Breast epithelium (tissue), 4 donors: ENCODE results near the gene EHMT1. TPM values are rescaled to one million over a fixed set of nuclear protein-coding genes. Genes with fewer than 3 reads are reported as not detected.

Experiments used
- DNase-seq, 2 donors: peaks; one replicate each; pipeline ENCODE4 v3.0.0-alpha.2; 2019; ENCODE audit warnings: low spot score in 2 of 2
- H3K27ac ChIP-seq, 2 donors: fragments of 200-600 bp; sonication (generic) in 1 of 2; one replicate each; pipeline ENCODE4 v1.5.1; 2016 to 2019; ENCODE audit warnings: mild to moderate bottlenecking in 1 of 2
- H3K27me3 ChIP-seq, 2 donors: fragments of 200-600 bp; sonication (generic) in 1 of 2; one replicate each; pipeline versions ENCODE4 v1.5.1 to v1.6.0; 2017 to 2019; ENCODE audit warnings: control low read depth in 1 of 2, mild to moderate bottlenecking in 1 of 2
- H3K36me3 ChIP-seq: fragments of 200-600 bp; one replicate; pipeline ENCODE4 v1.5.1; 2019
- H3K4me1 ChIP-seq, 2 donors: fragments of 200-600 bp; sonication (generic); one replicate each; pipeline ENCODE4 v1.5.1; 2016 to 2019; ENCODE audit warnings: control low read depth in 1 of 2
- H3K4me3 ChIP-seq, 3 donors: fragments of 200-600 bp; sonication (generic); 1 replicate in 2 of 3; 2 replicates in 1 of 3; pipeline ENCODE4 v1.5.1; 2016 to 2019; ENCODE audit warnings: mild to moderate bottlenecking in 3 of 3, moderate library complexity in 2 of 3
- H3K9me3 ChIP-seq, 2 donors: fragments of 200-600 bp; sonication (generic) in 1 of 2; one replicate each; pipeline ENCODE4 v1.5.1; 2016 to 2019; ENCODE audit warnings: control low read depth in 1 of 2
- POLR2A ChIP-seq: fragments of 450-650 bp; IDR thresholded peaks from one replicate; pipeline ENCODE4 v1.6.1; 2016; ENCODE audit warnings: antibody characterized with exemption, mild to moderate bottlenecking, moderate library complexity
- POLR2AphosphoS5 ChIP-seq, 3 donors: sonication (generic); formaldehyde crosslinking; IDR thresholded peaks; one replicate each; pipeline ENCODE4 v1.6.1; 2017; ENCODE audit warnings: antibody characterized with exemption in 3 of 3
- intact Hi-C: fragments of 100-400 bp; cut with DNase I; formaldehyde crosslinking; loops from one replicate; pipeline ENCODE4 v1.15.1; 2023; ENCODE audit warnings: low total_unique reads
- total RNA-seq, 3 donors: library from RNA; depleted of rRNA; stranded (reverse); fragments of >200 nt; gene quantifications; one replicate each; pipeline ENCODE4 v1.1.0, GENCODE V29; 2016
- TF ChIP-seq, protein P1 (sequence below), 3 donors: fragments of 450-650 bp; IDR thresholded peaks; one replicate each; pipeline ENCODE4 v1.5.1; 2016 to 2017; ENCODE audit warnings: antibody characterized with exemption in 3 of 3, mild to moderate bottlenecking in 3 of 3, moderate library complexity in 3 of 3

The EHMT1 gene
- total RNA-seq, 3 donors from 2014 or later, result 63.7 to 113 (median 91.2) TPM

DNA sequence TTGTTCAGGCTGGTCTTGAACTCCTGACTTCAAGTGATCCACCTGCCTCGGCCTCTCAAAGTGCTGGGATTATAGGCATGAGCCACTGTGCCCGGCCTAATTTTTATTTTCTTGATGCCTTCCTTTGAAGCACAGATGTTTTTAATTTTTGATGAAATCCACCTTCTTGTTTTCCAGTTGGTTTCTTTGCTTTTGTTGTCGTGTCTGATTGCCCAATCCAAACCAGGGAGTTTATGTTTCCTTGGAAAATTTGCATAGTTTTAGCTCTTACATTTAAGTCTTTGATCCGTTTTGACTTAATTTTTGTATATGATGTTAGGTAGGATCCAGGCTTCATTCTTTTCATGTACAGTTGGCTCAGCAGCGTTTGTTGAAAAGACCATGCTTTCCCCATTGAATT lies 15.2 kb downstream of the EHMT1 start:
- peaks cover 0 to 10% of the 10 kb centered on the region in 2 donors for H3K4me1 ChIP-seq
- H3K27me3 ChIP-seq, result no peaks in the 10 kb centered on the region
- no peaks in the 10 kb centered on the region for H3K36me3 ChIP-seq
- no peak overlapping the region for H3K27ac ChIP-seq
- TF ChIP-seq POLR2AphosphoS5 (IDR thresholded peaks at IDR 0.05), result no peak
- no peak for TF ChIP-seq POLR2A
- TF ChIP-seq, protein P1, sequence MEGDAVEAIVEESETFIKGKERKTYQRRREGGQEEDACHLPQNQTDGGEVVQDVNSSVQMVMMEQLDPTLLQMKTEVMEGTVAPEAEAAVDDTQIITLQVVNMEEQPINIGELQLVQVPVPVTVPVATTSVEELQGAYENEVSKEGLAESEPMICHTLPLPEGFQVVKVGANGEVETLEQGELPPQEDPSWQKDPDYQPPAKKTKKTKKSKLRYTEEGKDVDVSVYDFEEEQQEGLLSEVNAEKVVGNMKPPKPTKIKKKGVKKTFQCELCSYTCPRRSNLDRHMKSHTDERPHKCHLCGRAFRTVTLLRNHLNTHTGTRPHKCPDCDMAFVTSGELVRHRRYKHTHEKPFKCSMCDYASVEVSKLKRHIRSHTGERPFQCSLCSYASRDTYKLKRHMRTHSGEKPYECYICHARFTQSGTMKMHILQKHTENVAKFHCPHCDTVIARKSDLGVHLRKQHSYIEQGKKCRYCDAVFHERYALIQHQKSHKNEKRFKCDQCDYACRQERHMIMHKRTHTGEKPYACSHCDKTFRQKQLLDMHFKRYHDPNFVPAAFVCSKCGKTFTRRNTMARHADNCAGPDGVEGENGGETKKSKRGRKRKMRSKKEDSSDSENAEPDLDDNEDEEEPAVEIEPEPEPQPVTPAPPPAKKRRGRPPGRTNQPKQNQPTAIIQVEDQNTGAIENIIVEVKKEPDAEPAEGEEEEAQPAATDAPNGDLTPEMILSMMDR (IDR thresholded peaks at IDR 0.05), result no peak
- no peak for DNase-seq
- H3K4me3 ChIP-seq, result no peak overlapping the region
- intact Hi-C loops, result no loop called here
- H3K9me3 ChIP-seq, result no peaks in the 10 kb centered on the region

DNA sequence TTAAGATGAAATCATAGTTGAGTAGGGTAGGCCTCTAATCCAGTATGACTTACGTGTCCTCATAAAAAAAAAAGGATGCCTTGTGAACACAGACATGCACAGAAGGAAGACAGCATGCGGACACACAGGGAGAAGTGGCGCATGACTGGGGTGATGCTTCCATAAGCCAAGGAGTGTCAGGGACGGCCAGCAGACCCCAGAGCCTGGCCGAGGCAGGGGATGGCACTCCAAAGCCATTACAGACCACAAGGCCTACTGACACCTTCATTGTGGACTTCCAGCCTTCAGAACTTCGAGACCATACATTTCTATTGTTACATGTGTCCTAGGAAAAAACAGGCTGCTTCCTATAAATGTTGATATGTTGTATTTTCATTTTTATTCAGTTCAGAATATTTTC lies 19.9 kb downstream of the EHMT1 start:
- Histone ChIP-seq H3K27me3 (no peaks in the 10 kb centered on the region), H3K27ac (no peak overlapping the region), H3K4me3 (no peak overlapping the region), H3K36me3 (no peaks in the 10 kb centered on the region), H3K9me3 (no peaks in the 10 kb centered on the region), H3K4me1 (no peaks in the 10 kb centered on the region)
- no peak for DNase-seq
- TF ChIP-seq POLR2A (no peak), POLR2AphosphoS5 (IDR thresholded peaks at IDR 0.05) (no peak)
- TF ChIP-seq, protein P1 (IDR thresholded peaks at IDR 0.05), result no peak
- intact Hi-C loops, result no loop called here

DNA sequence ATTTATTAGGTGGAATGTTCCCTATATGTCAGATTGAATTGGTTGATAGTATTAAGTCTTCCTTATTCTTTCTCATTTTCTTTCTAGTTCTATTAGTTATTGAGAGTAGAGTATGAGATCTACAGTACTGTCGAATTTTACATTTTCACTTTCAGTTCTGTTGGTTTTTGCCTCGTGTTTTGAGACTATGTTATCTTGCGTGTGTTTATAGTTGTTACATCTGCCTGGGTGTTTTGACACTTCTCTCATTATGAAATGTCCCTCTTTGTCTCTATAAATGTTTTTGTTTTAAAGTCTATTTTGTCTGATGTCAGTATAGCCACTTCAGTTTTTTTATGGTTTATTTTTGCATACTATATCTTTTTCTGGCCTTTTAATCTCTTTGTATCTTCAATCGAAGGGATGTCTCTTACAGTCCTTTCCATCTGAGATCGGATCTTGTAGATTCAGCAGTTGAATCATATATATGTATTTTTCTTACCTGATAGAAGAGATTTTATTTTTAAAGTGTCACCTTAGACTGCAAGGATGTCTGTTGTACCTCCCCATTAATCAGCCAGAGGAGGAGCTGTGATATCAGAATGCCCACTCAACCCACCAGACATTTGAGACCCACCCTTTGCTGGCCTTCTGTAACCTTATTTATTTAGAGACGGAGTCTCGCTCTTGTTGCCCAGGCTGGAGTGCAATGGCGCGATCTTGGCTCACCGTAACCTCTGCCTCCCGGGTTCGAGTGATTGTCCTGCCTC lies 20.7 kb downstream of the EHMT1 start:
- Histone ChIP-seq H3K4me3 (peak overlapping the region in 1 of 3 donors; percentile 36), H3K4me1 (no peaks in the 10 kb centered on the region), H3K27ac (peak overlapping the region in 1 of 2 donors; percentile 8), H3K36me3 (no peaks in the 10 kb centered on the region), H3K9me3 (no peaks in the 10 kb centered on the region), H3K27me3 (no peaks in the 10 kb centered on the region)
- TF ChIP-seq POLR2AphosphoS5 (IDR thresholded peaks at IDR 0.05) (no peak), POLR2A (no peak)
- DNase-seq, result no peak
- intact Hi-C loops, result no loop called here

DNA sequence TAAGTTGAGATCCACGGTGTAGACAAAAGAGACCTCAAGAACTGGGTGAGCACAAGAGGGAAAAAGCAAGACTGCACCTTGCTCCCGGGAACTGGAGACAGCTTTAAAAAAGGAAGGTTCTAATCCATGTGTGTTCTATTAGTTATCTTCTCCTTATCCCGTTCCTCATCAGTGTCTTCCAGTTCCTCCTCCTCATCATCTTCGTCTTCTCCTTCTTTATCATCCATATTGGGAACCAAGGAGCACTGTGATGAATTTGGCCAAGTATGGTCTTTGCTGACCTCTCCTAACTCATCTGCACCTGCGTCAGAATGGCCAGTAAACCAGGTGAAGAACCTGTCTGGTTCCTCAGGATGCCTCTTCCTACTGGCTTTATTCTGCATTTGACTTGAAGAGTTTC lies 22.1 kb downstream of the EHMT1 start:
- DNase-seq, result no peak
- intact Hi-C loops, result no loop called here
- Histone ChIP-seq H3K4me3 (no peak overlapping the region), H3K36me3 (no peaks in the 10 kb centered on the region), H3K27me3 (no peaks in the 10 kb centered on the region), H3K27ac (no peak overlapping the region), H3K9me3 (no peaks in the 10 kb centered on the region), H3K4me1 (no peaks in the 10 kb centered on the region)
- TF ChIP-seq, protein P1 (IDR thresholded peaks at IDR 0.05), result no peak
- TF ChIP-seq POLR2AphosphoS5 (IDR thresholded peaks at IDR 0.05) (no peak), POLR2A (no peak)

DNA sequence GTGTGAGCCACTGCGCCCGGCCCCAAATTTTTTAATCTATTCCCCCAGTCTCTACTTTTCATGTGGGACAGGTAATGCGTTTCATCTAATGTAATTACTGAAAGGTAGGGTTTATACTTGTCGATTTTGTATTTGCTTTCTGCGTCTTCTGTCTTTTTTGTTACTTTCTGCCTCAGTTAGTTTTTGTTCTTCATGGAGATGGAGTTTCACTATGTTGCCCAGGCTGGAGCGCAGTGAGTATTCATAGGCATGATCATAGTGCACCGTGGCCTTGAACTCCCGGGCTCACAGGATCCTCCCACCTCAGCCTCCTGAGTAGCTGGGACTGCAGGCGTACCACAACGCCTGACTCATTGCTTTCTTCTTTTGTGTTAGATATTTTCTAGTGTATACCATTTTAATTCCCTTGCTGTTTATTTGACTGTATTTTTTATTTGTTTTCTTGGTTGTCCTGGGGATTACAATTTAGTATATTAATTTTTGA lies 23.4 kb downstream of the EHMT1 start:
- no peak for DNase-seq
- intact Hi-C loops, result no loop called here
- Histone ChIP-seq H3K4me3 (no peak overlapping the region), H3K27ac (no peak overlapping the region), H3K9me3 (no peaks in the 10 kb centered on the region), H3K36me3 (no peaks in the 10 kb centered on the region), H3K27me3 (no peaks in the 10 kb centered on the region), H3K4me1 (no peaks in the 10 kb centered on the region)
- TF ChIP-seq POLR2AphosphoS5 (IDR thresholded peaks at IDR 0.05), result no peak

DNA sequence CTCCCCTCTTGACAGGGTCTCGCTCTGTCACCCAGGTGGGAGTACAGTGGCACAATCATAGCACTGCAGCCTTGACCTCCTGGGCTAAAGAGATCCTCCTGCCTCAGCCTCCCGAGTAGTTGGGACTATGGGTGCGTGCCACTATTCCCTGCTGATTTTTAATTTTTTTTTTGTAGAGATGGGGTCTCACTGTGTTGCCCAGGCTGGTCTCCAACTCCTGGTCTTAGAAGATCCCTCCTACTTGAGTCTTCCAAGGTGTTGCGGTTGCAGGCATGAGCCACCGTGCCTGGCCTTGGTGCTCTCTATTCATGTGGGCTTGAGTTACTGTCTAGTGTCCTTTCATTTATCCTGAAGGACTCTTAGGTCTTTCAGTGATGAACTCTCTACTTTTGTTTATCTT lies 24.1 kb downstream of the EHMT1 start:
- no peak for DNase-seq
- no peak overlapping the region for H3K27ac ChIP-seq
- no peak overlapping the region for H3K4me3 ChIP-seq
- H3K36me3 ChIP-seq, result no peaks in the 10 kb centered on the region
- H3K9me3 ChIP-seq, result no peaks in the 10 kb centered on the region
- TF ChIP-seq POLR2A (no peak), POLR2AphosphoS5 (IDR thresholded peaks at IDR 0.05) (no peak)
- no peaks in the 10 kb centered on the region for H3K4me1 ChIP-seq
- intact Hi-C loops, result no loop called here
- H3K27me3 ChIP-seq, result no peaks in the 10 kb centered on the region
